H4 (cell line): ENCODE data around the gene PPP1R15A. TPM values are rescaled to one million over a fixed set of nuclear protein-coding genes. Genes with fewer than 3 reads are reported as not detected.
"Not testable (repeated sequence)": the region's sequence is repeated elsewhere in the genome, so short reads cannot be mapped to it uniquely, and the experiment has no call there.

Source experiments
- DNase-seq: peaks from one replicate; pipeline ENCODE4 v3.0.0-alpha.2; 2015; ENCODE audit warnings: low spot score
- total RNA-seq: library from RNA; depleted of rRNA; stranded (reverse); fragments of >200 nt; shearing (Covaris generic); gene quantifications from 2 replicates; pipeline ENCODE4 v1.2.3, GENCODE V29; 2014

PPP1R15A gene
- total RNA-seq, 1 experiment from 2014 or later = 16.1 TPM

- no peak for DNase-seq
Observed at GRCh38 chr19:48859711-48860572, 12.3 kb upstream of the PPP1R15A start.

DNA sequence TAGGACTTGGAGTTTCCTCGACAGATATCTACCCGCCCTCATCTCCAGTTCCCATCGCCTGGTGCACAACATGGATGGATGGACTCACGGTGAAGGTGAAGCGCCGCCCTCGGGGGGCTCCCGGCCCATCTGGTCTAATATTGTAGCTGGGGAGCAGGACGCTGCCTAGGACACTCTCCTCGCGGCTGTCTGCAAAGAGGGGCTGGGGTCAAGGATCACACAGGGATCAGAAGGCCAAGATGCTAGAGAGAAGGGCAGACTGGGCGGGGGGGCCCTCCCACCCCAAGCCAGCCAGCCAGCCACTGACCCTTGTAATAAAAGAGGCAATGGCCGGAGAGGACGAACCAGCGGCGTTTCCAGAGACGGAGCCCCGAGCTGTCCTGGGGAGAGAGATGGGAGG, 10.9 kb upstream of the PPP1R15A start:
- DNase-seq = no peak

- no peak for DNase-seq
Observed at GRCh38 chr19:48862827-48863226, 9.4 kb upstream of the PPP1R15A start.

- DNase-seq = no peak
Observed at GRCh38 chr19:48866692-48867091, 5.5 kb upstream of the PPP1R15A start.

DNA sequence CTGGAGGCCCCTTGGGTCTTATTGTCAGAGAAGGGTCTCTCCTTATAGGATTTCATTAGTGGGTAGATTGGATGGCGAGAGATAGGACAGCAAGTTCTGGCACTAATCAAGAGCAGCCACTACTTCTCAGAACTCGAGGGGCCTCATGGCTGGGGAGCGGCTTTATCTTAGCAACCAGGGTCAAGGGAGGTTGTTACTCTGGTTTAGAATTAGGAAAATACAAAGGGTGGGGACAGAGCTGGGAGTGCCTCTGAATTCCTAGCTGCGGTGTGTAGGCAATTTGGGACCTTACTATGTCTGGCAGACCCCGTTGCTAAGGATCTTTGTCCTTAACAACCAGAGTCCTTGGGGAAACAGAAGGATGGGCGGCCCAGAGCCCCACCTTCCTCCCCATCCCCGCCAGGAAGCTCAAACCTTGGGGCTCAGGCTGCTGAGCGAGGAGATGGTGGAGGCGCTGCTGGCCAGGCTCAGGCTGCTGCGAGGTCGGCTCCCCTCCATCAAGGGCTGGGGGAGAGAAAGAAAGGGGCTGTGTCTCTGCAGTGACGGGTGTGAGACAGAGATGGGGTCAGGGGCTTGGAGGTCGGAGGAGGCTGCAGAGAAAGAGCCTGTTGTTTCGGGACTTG, 5.0 kb upstream of the PPP1R15A start:
- no peak for DNase-seq

DNA sequence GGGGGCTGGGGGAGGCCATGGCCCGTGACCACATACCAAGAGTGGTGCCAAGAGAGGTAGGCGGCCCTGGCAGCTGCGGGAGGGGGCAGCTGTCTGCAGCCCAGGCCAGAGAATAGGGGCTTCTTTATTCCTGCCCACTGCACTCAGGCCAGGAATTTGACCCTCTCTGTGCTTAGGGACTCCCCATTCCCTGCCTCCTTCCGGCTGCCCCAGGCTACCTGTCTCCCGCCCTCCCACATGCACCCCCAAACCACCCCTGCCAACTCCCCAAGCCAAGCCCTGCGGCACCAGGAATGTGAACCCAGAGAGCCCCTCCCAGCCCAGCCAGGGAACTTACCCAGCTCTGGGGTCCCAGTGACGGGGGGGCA, 4.5 kb upstream of the PPP1R15A start:
- DNase-seq = no peak

GRCh38 chr19:48868114-48868886, 3.9 kb upstream of the PPP1R15A start, which contains the start of gene PLEKHA4:
TSS of gene PLEKHA4 (minus strand) at chr19:48868617. CDS start at chr19:48867620, 997 bp downstream.
- DNase-seq = peak; percentile 59

GRCh38 chr19:48870048-48870447, 2.2 kb upstream of the PPP1R15A start:
- no peak for DNase-seq

GRCh38 chr19:48871471-48872181, 595 bp upstream of the PPP1R15A start:
- DNase-seq = not testable (repeated sequence)

GRCh38 chr19:48872884-48873475, 759 bp downstream of the PPP1R15A start:
- peak; percentile 97 for DNase-seq

GRCh38 chr19:48873476-48874302, 1.5 kb downstream of the PPP1R15A start:
- no peak for DNase-seq

DNA sequence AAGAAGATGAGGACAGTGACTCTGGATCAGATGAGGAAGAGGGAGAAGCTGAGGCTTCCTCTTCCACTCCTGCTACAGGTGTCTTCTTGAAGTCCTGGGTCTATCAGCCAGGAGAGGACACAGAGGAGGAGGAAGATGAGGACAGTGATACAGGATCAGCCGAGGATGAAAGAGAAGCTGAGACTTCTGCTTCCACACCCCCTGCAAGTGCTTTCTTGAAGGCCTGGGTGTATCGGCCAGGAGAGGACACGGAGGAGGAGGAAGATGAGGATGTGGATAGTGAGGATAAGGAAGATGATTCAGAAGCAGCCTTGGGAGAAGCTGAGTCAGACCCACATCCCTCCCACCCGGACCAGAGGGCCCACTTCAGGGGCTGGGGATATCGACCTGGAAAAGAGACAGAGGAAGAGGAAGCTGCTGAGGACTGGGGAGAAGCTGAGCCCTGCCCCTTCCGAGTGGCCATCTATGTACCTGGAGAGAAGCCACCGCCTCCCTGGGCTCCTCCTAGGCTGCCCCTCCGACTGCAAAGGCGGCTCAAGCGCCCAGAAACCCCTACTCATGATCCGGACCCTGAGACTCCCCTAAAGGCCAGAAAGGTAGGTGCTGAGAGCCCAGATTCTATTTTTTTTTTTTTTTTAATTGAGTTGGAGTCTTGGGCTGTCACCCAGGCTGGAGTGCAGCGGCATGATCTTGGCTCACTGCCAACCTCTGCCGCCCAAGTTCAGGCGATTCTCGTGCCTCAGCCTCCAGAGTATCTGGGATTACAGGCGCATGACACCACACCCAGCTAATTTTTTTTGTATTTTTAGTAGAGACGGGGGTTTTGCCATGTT, 2.3 kb downstream of the PPP1R15A start:
- no peak for DNase-seq

- not testable (repeated sequence) for DNase-seq
Observed at GRCh38 chr19:48876043-48876981, 4.1 kb downstream of the PPP1R15A start.

- no peak for DNase-seq
Observed at GRCh38 chr19:48877855-48878195, 5.6 kb downstream of the PPP1R15A start.

DNA sequence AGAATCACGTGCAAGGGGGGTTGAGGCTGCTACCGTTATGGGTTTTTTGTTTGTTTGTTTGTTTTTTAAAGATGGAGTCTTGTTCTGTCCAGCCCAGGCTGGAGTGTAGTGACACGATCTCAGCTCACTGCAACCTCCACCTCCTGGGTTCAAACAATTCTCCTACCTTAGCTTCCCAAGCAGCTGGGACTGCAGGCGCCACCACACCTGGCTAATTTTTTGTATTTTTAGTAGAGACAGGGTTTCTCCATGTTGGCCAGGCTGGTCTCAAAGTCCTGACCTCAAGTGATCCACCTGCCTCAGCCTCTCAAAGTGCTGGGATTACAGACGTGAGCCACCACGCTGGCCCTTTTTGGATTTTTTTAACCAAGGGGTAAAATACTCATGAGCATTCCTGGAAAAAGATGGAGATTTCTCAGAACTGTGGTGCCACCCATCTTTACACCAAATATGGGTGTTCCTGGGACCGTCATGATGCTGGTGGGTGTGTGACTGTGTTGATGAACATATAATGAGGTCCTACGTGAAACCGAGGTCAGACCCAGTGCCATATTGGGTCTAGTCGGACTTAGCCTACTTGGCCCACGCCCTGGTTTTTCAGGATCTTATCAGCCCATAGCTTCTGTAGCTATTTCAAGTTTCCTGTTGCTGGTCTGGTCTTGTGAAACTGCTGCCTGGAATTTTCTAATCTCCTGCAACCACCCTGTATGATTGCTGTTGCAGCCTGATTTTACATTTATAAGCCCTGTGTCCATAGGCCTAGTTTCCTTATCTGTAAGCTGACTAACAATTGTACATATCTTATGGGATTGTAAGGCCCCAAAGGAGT, 6.2 kb downstream of the PPP1R15A start:
- no peak for DNase-seq

- no peak for DNase-seq
Observed at GRCh38 chr19:48879025-48879637, 6.9 kb downstream of the PPP1R15A start.

- not testable (repeated sequence) for DNase-seq
Observed at GRCh38 chr19:48879696-48880095, 7.5 kb downstream of the PPP1R15A start.
